HepG2 (cell line): Measurements from ENCODE around the gene ZNF264. TPM values are rescaled to one million over a fixed set of nuclear protein-coding genes. Genes with fewer than 3 reads are reported as not detected.

Source experiments
- ATF5 ChIP-seq: sonication (generic); formaldehyde crosslinking; IDR thresholded peaks from 2 replicates; pipeline ENCODE4 v1.4.0; 2020; ENCODE audit warnings: mild to moderate bottlenecking, low read depth, missing genetic modification reagents
- DDIT3 ChIP-seq: sonication (generic); formaldehyde crosslinking; IDR thresholded peaks from 2 replicates; pipeline ENCODE4 v1.4.0; 2020; ENCODE audit warnings: mild to moderate bottlenecking, missing genetic modification reagents
- KDM1A ChIP-seq: IDR thresholded peaks from 2 replicates; pipeline ENCODE4 v1.6.1; 2016; ENCODE audit warnings: missing compliant biosample characterization
- MED8 ChIP-seq: sonication (generic); formaldehyde crosslinking; IDR thresholded peaks from 2 replicates; pipeline ENCODE4 v1.8.1; 2023; ENCODE audit warnings: mild to moderate bottlenecking, missing genetic modification reagents; ENCODE audit not compliant: insufficient replicate concordance
- MXD4 ChIP-seq: IDR thresholded peaks from 2 replicates; pipeline ENCODE4 v1.6.1; 2016; ENCODE audit warnings: mild to moderate bottlenecking, missing biosample characterization, missing genetic modification reagents
- NR2F2 ChIP-seq: IDR thresholded peaks from 2 replicates; pipeline ENCODE4 v1.6.1; 2012; ENCODE audit warnings: low read depth, inconsistent platforms, borderline replicate concordance
- PCBP1 ChIP-seq: fragments of 200-400 bp; formaldehyde crosslinking; IDR thresholded peaks from 2 replicates; pipeline ENCODE4 v1.6.1; 2017; ENCODE audit warnings: mild to moderate bottlenecking, low read depth, low read length, borderline replicate concordance
- XBP1 ChIP-seq: sonication (generic); formaldehyde crosslinking; IDR thresholded peaks from 2 replicates; pipeline ENCODE4 v1.5.0; 2020; ENCODE audit warnings: missing genetic modification reagents
- YY1 ChIP-seq: IDR thresholded peaks from 2 replicates; pipeline ENCODE4 v1.6.1; 2011; ENCODE audit warnings: low read length, low read depth, moderate library complexity, mild to moderate bottlenecking; ENCODE audit not compliant: insufficient read depth, insufficient replicate concordance
- ZBTB4 ChIP-seq: sonication (generic); formaldehyde crosslinking; IDR thresholded peaks from 2 replicates; pipeline ENCODE4 v1.4.0; 2020; ENCODE audit warnings: missing genetic modification reagents, mild to moderate bottlenecking, borderline replicate concordance
- ZBTB7B ChIP-seq: sonication (generic); formaldehyde crosslinking; IDR thresholded peaks from 2 replicates; pipeline ENCODE4 v1.4.0; 2020; ENCODE audit warnings: missing genetic modification reagents
- ZNF331 ChIP-seq: sonication (generic); formaldehyde crosslinking; IDR thresholded peaks from 2 replicates; pipeline ENCODE4 v1.4.0; 2020; ENCODE audit warnings: missing genetic modification reagents
- ZNF761 ChIP-seq: sonication (generic); formaldehyde crosslinking; conservative IDR thresholded peaks from 2 replicates; pipeline ENCODE4 v1.4.0; 2020; ENCODE audit warnings: mild to moderate bottlenecking, missing genetic modification reagents
- ZNF773 ChIP-seq: sonication (generic); formaldehyde crosslinking; IDR thresholded peaks from 2 replicates; pipeline ENCODE4 v1.4.0; 2020; ENCODE audit warnings: missing genetic modification reagents, borderline replicate concordance
- ZSCAN30 ChIP-seq: sonication (generic); formaldehyde crosslinking; IDR thresholded peaks from 2 replicates; pipeline ENCODE4 v1.5.0; 2020; ENCODE audit warnings: mild to moderate bottlenecking, missing genetic modification reagents
- polyA plus RNA-seq, 8 experiments: library from polyadenylated mRNA; depleted of rRNA in 3 of 8; stranded (reverse) in 7 of 8; unstranded in 1 of 8; fragments of >200 nt; fragmentation: Illumina TruSeq in 4 of 8; extraction: Trizol in 4 of 8; gene quantifications; 2 replicates each; pipeline versions ENCODE4 v1.2.1 to v1.2.3, GENCODE V29; 2011 to 2016; ENCODE audit warnings: low read depth in 4 of 8, missing spikeins in 1 of 8, mixed read lengths in 1 of 8; ENCODE audit not compliant: insufficient read depth in 1 of 8
- total RNA-seq, 5 experiments: library from RNA; depleted of rRNA; stranded (reverse); fragments of >200 nt; fragmentation: Illumina TruSeq; extraction: Trizol; gene quantifications; 2 replicates each; pipeline ENCODE4 v1.2.3, GENCODE V29; 2016; ENCODE audit warnings: low read depth in 1 of 5
- TF ChIP-seq, protein P1 (sequence below): sonication (generic); formaldehyde crosslinking; IDR thresholded peaks from 2 replicates; pipeline ENCODE4 v1.4.0; 2020; ENCODE audit warnings: missing genetic modification reagents, borderline replicate concordance
- TF ChIP-seq, protein P2 (sequence below): sonication (generic); formaldehyde crosslinking; IDR thresholded peaks from 2 replicates; pipeline ENCODE4 v1.9.0; 2022; ENCODE audit warnings: missing genetic modification reagents, mild to moderate bottlenecking, borderline replicate concordance
- TF ChIP-seq, protein P3 (sequence below): sonication (generic); formaldehyde crosslinking; IDR thresholded peaks from 2 replicates; pipeline ENCODE4 v1.4.0; 2020; ENCODE audit warnings: missing genetic modification reagents
- TF ChIP-seq, protein P4 (sequence below): sonication (generic); formaldehyde crosslinking; IDR thresholded peaks from 2 replicates; pipeline ENCODE4 v1.5.0; 2020; ENCODE audit warnings: missing genetic modification reagents

The ZNF264 gene
- total and polyA plus RNA-seq, 2 of the 13 experiments (the other 11 are each of a cell fraction or from before 2014, with no cell fraction given), result 3.5 to 17.6 TPM

- TF ChIP-seq, protein P1, sequence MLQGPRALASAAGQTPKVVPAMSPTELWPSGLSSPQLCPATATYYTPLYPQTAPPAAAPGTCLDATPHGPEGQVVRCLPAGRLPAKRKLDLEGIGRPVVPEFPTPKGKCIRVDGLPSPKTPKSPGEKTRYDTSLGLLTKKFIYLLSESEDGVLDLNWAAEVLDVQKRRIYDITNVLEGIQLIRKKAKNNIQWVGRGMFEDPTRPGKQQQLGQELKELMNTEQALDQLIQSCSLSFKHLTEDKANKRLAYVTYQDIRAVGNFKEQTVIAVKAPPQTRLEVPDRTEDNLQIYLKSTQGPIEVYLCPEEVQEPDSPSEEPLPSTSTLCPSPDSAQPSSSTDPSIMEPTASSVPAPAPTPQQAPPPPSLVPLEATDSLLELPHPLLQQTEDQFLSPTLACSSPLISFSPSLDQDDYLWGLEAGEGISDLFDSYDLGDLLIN (CRISPR knock-in tag), result no peak
- TF ChIP-seq, protein P2, sequence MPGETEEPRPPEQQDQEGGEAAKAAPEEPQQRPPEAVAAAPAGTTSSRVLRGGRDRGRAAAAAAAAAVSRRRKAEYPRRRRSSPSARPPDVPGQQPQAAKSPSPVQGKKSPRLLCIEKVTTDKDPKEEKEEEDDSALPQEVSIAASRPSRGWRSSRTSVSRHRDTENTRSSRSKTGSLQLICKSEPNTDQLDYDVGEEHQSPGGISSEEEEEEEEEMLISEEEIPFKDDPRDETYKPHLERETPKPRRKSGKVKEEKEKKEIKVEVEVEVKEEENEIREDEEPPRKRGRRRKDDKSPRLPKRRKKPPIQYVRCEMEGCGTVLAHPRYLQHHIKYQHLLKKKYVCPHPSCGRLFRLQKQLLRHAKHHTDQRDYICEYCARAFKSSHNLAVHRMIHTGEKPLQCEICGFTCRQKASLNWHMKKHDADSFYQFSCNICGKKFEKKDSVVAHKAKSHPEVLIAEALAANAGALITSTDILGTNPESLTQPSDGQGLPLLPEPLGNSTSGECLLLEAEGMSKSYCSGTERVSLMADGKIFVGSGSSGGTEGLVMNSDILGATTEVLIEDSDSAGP (CRISPR knock-in tag), result no peak
- TF ChIP-seq DDIT3 (CRISPR knock-in tag) (no peak), MED8 (CRISPR knock-in tag) (no peak), ZBTB7B (CRISPR knock-in tag) (no peak), ZNF761 (CRISPR knock-in tag) (no peak), ZBTB4 (CRISPR knock-in tag) (no peak), MXD4 (CRISPR knock-in tag) (no peak), ZNF331 (CRISPR knock-in tag) (peak; percentile 53; the same call in 1 of the 2 replicates), KDM1A (CRISPR knock-in tag) (no peak), ZNF773 (no peak), NR2F2 (no peak), PCBP1 (no peak), ZSCAN30 (CRISPR knock-in tag) (no peak), ATF5 (CRISPR knock-in tag) (no peak), XBP1 (CRISPR knock-in tag) (no peak), YY1 (no peak)
- TF ChIP-seq, protein P3, sequence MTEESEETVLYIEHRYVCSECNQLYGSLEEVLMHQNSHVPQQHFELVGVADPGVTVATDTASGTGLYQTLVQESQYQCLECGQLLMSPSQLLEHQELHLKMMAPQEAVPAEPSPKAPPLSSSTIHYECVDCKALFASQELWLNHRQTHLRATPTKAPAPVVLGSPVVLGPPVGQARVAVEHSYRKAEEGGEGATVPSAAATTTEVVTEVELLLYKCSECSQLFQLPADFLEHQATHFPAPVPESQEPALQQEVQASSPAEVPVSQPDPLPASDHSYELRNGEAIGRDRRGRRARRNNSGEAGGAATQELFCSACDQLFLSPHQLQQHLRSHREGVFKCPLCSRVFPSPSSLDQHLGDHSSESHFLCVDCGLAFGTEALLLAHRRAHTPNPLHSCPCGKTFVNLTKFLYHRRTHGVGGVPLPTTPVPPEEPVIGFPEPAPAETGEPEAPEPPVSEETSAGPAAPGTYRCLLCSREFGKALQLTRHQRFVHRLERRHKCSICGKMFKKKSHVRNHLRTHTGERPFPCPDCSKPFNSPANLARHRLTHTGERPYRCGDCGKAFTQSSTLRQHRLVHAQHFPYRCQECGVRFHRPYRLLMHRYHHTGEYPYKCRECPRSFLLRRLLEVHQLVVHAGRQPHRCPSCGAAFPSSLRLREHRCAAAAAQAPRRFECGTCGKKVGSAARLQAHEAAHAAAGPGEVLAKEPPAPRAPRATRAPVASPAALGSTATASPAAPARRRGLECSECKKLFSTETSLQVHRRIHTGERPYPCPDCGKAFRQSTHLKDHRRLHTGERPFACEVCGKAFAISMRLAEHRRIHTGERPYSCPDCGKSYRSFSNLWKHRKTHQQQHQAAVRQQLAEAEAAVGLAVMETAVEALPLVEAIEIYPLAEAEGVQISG (CRISPR knock-in tag), result peak; percentile 49; the same call in 1 of the 2 replicates
- TF ChIP-seq, protein P4, sequence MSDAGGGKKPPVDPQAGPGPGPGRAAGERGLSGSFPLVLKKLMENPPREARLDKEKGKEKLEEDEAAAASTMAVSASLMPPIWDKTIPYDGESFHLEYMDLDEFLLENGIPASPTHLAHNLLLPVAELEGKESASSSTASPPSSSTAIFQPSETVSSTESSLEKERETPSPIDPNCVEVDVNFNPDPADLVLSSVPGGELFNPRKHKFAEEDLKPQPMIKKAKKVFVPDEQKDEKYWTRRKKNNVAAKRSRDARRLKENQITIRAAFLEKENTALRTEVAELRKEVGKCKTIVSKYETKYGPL, result no peak
Measured at GRCh38 chr19:57245959-57246358, 54.7 kb downstream of the ZNF264 start (continued).
